Upper lobe of left lung (tissue), 4 donors: ENCODE results near the gene MRPL55.

Source experiments
- EP300 ChIP-seq, 4 donors: sonication (generic); formaldehyde crosslinking; IDR thresholded peaks; one replicate each; pipeline ENCODE4 v1.5.1; 2017; ENCODE audit warnings: antibody characterized with exemption in 4 of 4, control low read depth in 2 of 4
- POLR2A ChIP-seq, 4 donors: fragments of 450-650 bp; IDR thresholded peaks; one replicate each; pipeline ENCODE4 v1.5.1; 2016 to 2017; ENCODE audit warnings: antibody characterized with exemption in 4 of 4, mild to moderate bottlenecking in 2 of 4
- POLR2AphosphoS5 ChIP-seq, 2 donors: sonication (generic); formaldehyde crosslinking; IDR thresholded peaks; one replicate each; pipeline ENCODE4 v1.5.1; 2017; ENCODE audit warnings: antibody characterized with exemption in 2 of 2
- TF ChIP-seq, protein P1 (sequence below), 6 experiments: fragments of 450-650 bp in 4 of 6; fragments of 200-600 bp in 2 of 6; sonication (generic) in 2 of 6; IDR thresholded peaks; one replicate each; pipeline ENCODE4 v1.5.1; 2016 to 2019; ENCODE audit warnings: antibody characterized with exemption in 6 of 6

DNA sequence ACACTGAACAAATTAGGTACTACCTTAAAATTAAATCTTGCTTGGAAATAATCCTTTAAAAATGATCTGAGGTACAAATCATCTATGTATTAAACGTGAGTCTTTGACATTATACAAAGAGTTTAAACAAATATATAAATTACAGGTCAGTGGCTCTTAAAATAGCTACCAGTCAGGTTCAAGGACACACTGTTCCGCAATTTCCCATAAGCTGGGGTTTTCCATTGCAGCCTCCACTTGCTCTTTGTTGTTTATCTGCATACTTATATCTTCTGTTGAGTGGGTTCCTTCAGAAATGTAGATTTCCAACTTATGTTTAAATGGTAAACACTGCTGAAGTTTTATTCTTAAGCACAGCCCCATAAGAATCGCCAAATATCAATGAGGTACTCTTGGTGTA, 5.7 kb upstream of the MRPL55 start:
- TF ChIP-seq EP300 (IDR thresholded peaks at IDR 0.05) (peak in 1 of 4 donors; percentile 43), POLR2AphosphoS5 (IDR thresholded peaks at IDR 0.05) (no peak), POLR2A (IDR thresholded peaks at IDR 0.05) (no peak)
- TF ChIP-seq, protein P1, sequence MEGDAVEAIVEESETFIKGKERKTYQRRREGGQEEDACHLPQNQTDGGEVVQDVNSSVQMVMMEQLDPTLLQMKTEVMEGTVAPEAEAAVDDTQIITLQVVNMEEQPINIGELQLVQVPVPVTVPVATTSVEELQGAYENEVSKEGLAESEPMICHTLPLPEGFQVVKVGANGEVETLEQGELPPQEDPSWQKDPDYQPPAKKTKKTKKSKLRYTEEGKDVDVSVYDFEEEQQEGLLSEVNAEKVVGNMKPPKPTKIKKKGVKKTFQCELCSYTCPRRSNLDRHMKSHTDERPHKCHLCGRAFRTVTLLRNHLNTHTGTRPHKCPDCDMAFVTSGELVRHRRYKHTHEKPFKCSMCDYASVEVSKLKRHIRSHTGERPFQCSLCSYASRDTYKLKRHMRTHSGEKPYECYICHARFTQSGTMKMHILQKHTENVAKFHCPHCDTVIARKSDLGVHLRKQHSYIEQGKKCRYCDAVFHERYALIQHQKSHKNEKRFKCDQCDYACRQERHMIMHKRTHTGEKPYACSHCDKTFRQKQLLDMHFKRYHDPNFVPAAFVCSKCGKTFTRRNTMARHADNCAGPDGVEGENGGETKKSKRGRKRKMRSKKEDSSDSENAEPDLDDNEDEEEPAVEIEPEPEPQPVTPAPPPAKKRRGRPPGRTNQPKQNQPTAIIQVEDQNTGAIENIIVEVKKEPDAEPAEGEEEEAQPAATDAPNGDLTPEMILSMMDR (IDR thresholded peaks at IDR 0.05): no peak
